H4 (cell line): Measurements from ENCODE around the gene PHACTR1. TPM values are rescaled to one million over a fixed set of nuclear protein-coding genes. Genes with fewer than 3 reads are reported as not detected.

Source experiments
- DNase-seq: peaks from one replicate; pipeline ENCODE4 v3.0.0-alpha.2; 2015; ENCODE audit warnings: low spot score
- total RNA-seq: library from RNA; depleted of rRNA; stranded (reverse); fragments of >200 nt; shearing (Covaris generic); gene quantifications from 2 replicates; pipeline ENCODE4 v1.2.3, GENCODE V29; 2014

PHACTR1 gene
- total RNA-seq, 1 experiment from 2014 or later: 3.3 TPM

DNA sequence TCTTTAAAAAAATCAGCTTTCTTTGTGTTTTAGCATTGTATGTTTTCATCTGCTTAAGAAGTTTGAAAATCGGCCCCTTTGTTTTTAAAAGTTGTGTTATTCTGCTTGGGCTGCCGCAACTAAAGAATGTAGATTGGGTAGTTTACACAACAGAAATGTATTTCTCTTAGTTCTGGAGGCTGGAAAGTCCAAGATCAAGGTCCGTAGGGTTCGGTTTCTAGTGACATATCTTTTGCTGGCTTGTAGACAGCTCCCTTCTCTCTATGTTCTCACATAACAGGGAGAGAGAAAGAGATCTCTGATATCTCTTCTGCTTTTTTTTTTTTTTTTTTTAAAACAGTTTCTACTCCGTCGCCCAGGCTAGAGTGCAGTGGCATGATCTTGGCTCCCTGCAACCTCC lies 473.1 kb downstream of the PHACTR1 start:
- no peak for DNase-seq

DNA sequence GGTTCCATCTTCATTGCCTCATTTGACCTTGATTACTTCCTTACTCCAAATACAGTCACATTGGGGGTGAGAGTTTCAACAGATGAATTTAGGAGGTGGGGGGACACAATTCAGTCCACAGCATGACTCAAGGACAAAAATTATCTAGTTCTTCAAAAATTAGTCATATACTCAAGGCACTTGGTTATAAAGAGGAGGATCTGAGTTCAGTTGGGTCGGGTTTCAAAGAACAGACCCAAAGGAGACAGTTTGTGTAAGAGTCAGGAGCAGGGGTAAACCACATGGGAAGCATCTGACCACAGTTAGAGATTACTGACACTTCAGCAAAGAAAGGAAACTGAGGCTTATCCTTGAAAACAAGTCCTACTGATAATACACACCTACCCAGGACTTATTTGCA lies 473.8 kb downstream of the PHACTR1 start:
- DNase-seq: no peak

DNA sequence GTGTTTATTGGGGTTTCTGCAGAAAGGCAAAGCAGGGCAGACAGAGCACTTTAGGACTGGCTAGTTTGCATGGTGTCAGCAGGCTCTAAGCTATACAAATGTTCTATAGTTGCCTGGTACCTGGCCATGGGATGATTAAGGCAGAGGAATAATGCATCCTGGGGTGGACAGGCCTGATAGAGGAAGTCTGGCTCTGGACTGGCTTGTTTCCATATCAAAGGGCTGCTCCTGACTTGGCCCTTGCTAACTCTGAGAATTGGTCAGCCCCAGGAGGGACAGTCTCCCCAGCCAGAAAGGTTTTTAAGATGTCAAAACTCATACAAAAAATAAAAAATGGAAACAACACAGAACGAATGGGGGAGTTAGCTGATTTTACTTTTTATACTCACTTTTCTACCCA lies 474.9 kb downstream of the PHACTR1 start:
- no peak for DNase-seq

DNA sequence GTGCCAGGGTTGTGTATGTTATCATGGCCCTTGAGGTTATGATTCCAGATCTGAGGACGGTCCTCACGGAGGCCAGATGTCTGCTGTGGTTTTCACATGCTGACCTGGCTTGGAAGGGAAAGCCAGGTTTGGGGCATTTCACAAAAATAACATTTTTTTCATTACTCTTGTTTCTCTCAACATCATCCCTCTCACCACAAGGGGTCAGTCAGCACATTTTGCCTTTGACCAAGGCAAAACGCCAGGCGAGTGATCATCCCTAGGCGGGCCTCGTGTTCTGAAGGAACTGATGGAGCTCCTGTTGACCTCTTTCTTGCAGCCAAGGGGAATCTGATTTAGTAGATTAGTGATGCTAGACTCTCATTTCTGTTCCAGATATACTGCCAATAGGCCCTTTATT lies 478.3 kb downstream of the PHACTR1 start:
- peak; percentile 34 for DNase-seq

DNA sequence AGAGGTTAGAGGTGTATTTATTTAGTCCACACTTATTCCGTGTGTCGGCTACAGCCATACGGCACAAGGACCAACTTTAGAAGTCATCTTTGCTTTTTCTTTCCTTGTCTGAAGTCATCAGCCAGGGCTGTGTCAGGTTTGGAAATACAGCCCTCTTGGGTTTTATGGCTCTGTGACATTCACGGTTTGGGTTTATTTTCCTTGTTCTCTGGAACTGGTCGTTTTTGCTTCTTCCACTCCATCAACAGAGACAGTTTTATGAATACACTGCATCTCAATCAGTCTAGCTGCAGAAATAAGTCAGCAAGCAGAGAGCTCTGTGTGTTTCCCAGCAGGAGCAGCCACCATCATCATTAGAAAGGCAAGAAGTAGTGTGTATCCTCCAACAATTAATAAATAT lies 479.2 kb downstream of the PHACTR1 start:
- no peak for DNase-seq

DNA sequence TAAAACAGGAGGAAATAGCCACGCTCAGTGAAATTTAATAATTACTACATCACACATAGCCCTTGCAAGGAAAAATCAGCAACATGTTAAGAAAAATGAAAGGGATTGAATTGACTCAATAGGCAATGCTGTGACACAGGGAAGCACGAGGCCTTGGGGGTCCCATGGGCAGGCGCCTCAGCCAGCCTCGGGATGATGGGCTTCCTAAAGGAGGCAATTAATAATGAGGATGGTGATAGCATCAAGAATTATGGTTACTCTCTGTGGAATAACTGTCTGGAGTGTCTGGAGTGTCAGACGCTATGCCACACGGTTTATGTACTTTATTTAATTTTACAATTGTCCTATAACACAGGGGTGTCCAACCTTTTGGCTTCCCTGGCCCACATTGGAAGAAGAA lies 481.6 kb downstream of the PHACTR1 start:
- DNase-seq: no peak

DNA sequence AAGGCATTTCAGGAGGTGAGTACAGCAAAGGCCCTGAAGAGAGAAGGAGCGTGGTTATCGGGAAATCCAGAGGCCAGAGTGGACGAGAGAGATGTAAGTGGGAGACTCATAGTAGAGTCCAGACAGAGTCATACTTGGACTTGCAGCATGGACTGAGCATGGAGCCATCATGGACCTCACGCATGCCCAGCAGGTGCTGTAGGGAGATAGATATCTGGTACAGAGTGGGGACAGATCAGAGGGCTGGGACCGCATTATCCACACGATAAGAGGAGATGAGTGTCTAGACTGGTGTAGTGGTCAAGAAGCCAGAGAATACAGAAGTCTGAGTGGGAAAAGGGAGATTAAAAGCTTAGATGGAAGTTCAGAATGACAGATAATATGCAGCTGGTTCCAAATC lies 484.8 kb downstream of the PHACTR1 start:
- DNase-seq: no peak

DNA sequence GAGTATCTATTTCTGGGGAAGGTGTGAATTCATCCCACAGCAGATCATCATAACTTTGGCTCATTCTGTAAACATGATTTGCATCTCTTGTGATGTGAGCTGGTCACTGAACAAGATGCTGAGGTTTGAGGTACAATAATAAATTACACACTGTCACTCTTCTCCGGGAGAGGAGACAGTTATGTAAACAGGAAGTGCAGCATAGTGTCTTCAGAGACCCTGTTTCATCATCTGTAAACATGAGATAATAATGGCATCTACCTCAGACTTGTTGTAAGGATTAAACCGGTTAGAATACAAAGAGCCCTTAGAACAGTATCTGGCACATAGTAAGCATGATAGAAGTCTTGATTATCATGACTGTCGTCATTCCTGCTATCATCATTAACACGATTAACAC lies 486.6 kb downstream of the PHACTR1 start:
- DNase-seq: no peak

DNA sequence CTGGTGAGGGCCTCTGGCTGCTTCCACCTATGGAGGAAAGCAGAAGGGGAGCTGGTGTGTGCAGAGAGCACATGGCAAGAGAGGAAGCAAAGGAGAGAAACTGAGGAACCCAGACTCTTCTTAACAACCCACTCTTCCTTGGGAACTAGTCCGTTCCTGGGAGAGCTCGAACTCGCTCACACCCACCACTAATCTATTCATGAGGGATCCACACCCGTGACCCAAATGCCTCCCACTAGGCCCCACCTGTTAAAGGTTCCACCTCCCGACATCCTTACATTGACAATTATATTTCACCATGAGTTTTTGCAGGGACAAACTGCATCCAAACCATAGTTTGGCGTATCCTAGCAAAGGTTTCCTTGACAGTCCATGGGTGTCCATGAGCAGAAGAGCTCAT lies 488.5 kb downstream of the PHACTR1 start:
- no peak for DNase-seq

DNA sequence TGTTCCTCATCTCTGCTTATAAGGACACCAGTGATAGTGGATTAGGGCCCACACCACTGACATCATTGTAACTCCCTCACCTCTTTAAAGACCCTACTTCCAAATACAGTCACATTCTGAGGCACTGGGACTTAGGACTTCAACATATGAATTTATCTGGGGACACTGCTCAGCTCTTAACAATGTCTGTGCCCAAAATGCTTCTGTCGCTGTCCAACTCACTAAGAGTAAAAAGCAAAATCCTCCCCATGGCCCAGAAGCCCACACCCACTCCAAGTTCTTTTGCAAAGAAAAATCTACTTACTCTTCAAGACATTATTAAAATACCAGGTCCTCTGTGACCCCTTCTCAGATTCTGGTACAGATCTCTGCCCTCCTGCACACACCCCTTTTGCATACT lies 495.5 kb downstream of the PHACTR1 start:
- DNase-seq: no peak

DNA sequence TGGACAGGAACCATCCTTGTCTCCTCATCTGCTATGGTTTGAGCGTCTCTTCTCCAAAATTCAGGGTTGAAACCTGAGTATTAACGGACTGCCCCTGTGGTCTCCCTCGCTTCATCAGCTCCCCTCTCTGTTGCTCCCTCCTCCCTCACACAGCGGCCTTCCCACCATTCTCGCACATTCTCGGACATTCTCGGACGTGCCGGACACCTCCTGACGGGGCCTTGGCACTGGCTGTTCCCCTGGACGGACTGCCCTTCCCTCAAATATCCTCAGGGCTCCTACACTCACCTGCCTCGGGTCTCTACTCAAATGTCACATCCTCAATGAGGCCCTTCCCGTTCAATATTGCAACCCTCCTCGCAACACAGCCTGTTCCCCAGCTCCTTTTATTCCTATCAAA lies 496.0 kb downstream of the PHACTR1 start:
- no peak for DNase-seq

DNA sequence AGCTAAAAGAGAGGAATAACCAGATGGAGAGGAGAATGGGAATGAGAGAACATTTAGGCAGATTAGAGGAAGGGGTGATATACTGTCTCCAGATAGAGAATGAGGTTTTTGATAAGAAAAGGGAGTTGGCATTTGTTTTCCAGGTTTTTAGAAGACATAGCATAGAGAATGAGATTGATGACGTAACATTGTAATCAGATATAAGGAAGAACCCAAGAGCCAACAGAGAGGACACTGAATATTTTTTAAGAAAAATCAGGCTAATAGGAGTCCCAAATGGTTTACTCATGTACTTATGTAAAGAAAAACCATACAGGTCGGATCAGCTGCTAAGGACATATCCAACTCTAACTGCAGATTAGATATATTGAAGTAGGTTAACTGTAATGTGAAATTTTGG lies 498.8 kb downstream of the PHACTR1 start:
- no peak for DNase-seq

DNA sequence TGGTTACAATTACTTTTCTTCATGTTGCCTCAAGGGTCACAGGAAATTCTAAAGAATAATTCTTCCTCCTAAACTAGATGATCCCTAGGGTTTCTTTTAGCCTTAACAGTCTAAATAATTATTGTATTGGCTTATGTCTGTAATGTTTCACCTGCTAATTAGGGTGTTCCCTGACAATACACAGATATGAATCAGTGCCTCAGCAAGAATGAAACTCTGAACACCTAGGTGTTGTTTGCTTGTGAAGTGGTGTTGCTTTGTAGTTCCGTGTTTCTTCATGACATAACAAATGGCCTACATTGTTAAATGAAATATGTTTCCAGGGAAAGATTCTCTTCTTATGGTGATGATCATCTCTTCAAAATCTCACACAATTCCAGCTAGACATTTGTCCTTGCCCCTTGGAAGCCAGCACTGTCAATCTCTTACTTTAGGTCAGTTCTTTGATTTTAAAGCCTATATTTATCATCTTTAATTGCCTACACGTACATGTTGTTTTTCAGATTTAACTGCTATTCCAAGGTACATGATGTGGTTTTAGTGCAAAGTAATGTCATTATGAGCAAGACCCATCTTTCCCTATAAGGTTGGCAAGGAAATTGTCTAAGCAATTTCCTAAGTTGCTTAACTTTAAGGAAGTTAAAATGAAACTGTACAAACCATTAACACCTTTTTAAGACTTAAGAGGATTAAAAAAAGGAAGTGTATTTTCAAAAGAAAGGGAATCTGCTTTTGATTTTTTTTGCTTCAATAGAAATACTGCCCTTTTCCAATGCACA lies 499.9 kb downstream of the PHACTR1 start:
- DNase-seq: no peak

DNA sequence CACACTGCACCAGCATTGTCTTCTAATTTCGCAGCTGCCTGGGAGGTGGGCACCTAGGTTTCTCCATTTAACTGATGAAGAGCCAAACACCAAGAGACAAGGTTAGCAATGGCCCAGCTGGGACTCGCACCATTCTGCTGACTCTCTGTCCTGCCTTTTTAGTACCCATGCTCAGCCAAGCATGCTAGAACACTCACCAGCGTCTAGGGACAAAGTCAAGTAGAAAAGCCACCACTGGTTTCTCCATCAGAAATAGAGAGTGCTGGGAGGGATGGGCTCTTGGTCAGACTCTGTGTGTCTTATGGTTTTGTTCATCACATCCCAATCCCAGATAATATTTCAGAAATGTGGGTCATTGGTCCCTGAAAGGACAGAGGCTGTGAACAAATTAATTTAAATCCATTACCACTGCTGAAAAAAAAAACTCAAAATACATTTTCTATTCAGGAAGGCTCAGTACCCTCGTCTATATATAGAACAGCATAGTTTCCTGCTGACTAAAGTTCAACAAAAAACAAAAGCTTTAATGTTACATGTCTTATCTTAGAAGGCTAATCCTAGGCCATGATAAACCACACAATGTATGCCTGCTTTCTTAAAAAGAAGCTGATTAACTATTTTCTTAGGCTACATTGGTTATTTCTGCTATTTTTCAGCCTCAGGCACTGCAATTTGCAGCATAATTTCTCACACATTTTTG lies 500.8 kb downstream of the PHACTR1 start:
- DNase-seq: no peak

DNA sequence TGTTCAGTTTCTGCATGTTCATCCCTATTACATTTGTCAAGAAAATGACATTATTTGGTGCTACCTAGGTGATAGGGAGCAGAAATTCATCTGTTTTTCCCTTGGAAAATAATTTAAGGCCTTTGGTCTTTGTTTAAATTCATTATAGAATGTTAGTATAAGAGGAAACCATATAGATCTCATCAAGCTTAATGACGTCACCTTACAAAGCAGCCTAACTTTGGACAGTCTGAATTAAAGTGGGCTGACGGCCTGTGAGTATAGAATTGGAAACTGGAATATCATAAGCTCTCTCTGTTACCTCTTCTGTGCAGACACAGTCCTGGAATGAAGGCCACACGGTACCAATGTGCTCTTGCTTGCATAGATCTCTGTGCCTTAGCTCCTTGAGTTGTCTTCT lies 503.7 kb downstream of the PHACTR1 start:
- no peak for DNase-seq

DNA sequence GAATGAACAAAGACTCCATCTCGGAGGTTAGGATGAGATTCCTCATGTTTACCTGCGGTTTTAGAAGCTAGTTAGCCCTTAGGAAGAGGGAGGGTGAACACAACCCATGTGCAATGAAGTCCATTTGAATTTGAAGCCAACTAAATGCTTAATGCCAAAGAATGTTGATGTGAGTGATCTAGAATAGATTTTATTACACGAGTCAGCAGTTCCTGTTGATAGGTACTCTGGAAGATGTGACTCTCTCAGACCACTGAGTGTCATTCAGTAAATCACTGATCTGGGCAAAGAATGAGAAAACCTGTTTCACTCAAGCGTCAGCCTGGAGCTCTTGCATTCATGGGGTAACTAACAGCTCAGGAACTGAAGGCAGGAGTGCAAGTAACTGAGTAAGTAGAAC lies 505.5 kb downstream of the PHACTR1 start:
- no peak for DNase-seq

DNA sequence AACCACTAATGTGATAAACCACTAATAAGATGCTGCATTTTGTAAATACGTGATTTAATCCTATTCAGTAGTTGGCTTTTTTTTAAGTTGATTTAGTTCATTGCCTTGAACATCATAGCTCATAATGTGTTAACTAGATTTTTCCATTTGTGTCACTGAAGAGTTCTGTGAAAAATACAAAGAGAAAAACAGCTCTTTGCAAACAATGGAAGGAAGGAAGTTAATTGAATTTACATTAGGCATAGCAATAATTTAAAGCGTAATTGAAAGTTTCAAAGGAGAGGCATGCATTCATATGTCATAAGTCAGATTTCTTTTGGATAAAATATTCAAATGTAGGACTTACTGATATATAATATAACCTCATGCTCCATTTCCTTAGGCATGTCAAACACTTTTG lies 509.5 kb downstream of the PHACTR1 start:
- no peak for DNase-seq

DNA sequence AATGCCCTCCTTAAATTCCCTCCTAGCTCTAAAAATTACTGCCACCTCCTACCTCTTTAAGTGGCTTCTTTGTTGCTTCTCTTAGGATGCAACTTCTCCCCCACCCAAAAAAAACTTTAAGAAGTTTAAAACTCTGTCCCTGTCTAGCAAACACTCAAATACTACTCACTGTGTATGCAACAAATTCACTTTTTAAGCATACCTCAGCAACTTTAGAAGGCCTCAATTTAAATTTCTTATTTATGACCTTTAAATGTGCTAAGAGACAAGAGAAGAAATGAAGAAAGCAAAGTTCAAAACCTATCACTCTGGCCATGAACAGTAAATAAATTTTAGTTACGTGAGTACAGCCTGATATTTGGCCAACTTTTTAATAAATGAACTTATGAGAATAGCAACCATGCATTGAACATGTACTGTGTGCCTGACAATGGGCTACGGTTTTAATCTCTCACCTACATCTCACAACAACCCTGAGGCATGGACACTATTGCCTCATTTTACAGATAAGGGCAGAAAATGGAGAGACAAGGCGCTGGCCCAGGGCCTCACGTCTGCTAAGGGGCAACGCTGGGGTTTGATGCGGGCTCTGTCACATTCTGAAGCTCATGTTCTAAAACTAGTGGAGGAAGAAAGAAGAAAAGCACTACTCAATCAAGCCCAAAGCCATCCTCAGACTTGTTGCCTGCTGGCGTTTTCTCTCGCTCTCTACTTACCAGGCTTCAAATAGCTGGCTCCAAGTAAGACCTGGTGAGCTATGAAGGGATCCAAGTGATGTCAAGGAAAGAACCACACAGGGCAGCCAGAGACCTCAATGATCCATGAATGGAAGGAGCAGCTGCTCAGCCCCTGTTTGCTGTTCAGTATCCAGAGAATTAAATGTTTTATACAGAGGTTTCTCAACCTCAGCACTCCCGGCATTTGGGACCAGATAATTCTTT lies 512.0 kb downstream of the PHACTR1 start:
- DNase-seq: no peak

DNA sequence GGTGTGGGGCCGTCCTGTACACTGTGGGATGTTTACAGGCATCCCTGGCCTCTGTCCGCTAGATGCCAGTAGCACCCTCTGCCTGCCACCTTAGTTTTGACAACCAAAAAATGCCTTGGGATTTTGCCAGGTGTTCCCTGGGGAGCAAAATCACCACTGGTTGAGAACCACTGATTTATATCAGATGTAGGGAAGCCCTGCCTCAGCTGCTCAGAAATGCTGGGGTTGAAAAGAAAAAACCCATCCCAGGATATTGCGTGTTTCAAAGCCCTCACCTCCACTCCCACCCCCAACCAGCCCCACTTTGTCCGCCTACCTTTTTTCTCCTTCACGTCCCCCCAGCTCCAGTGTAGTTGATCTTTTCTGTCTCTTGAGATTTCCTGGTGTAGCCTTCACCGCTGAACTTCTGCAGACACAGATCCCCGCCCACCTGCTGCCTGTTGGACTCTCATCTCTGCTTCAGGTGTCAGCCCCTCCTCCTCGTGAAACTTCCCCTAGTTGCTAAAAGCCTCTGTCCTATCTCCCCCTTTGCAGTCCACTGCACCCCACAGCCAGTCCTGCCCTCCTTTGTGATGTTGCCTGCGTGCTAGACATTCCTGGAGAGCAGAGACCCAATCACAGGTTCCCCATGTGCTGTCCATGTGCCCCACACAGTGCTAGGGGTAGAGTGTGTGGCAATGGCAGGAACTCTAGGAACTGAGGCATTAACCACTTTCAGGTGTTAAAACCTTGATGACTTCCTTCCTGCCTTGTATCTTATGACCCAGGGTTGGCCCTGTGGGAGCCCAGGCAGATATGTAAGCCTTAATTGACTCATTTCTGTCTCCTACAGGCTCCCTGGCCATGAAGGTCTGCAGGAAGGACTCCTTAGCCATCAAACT lies 512.9 kb downstream of the PHACTR1 start:
- DNase-seq: no peak

DNA sequence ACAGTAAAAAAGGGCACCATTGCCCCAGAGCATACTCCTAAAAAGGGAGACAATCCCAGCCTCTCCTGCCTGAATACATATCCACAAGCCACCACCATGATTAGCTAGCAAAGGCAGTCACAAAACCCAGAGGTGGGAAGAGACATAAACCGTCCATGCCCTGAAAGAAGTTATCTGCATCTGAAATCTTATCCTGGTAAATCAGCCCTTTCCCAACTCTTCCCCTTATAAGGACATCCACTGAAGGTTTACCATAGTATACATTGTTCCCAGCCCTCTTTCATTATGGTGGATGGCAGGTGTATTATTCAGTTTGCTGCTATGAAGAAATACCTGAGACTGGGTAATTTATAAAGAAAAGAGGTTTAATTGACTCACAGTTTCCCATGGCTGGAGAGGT lies 516.5 kb downstream of the PHACTR1 start:
- no peak for DNase-seq

DNA sequence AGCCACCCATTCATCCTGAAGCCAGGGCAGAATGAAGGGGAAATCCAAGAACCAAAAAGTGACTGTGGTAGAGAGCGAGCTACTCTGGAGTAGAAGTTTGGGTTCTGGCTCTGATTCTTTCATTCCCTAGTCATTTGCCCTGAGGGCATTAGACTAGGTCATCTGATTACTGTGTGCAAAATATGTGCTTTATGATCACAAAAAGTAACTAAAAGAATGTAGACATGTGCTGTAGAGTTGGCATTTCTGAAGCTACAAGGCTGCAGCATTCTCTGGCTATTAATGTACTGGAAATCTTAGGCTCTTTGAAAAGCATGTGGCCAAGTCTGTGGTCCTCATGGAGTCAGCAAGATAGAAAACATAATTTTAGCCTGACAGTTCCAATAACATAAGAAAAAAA lies 517.6 kb downstream of the PHACTR1 start:
- DNase-seq: no peak
